DOHH2 (cell line): ENCODE results near the gene CASP2.

Source experiments
- H3F3A ChIP-seq: fragments of 200-600 bp; sonication (generic), shearing (Covaris generic); 2 replicates; pipeline ENCODE4 v1.6.0; 2016; ENCODE audit warnings: antibody characterized with exemption, mild to moderate bottlenecking; ENCODE audit not compliant: control insufficient read depth, insufficient read depth
- H3K27ac ChIP-seq: fragments of 200-600 bp; sonication (generic); 2 replicates; pipeline ENCODE4 v1.5.1; 2014; ENCODE audit warnings: low read depth, mild to moderate bottlenecking, low read length, moderate library complexity
- H3K27me3 ChIP-seq: fragments of 200-600 bp; sonication (generic); 2 replicates; pipeline ENCODE4 v1.6.1; 2014; ENCODE audit warnings: mild to moderate bottlenecking, low read length, mixed read lengths; ENCODE audit not compliant: control insufficient read depth
- H3K36me3 ChIP-seq: fragments of 200-600 bp; sonication (generic); 2 replicates; pipeline ENCODE4 v1.6.1; 2014; ENCODE audit warnings: mild to moderate bottlenecking, low read length, moderate library complexity, mixed read lengths; ENCODE audit not compliant: control insufficient read depth
- H3K4me1 ChIP-seq: fragments of 200-600 bp; sonication (generic); 2 replicates; pipeline ENCODE4 v1.6.1; 2014; ENCODE audit warnings: mild to moderate bottlenecking, low read length, mixed read lengths; ENCODE audit not compliant: control insufficient read depth
- H3K4me2 ChIP-seq: fragments of 200-600 bp; sonication (generic); 2 replicates; pipeline ENCODE4 v1.6.0; 2014; ENCODE audit warnings: mild to moderate bottlenecking, low read length, moderate library complexity
- H3K4me3 ChIP-seq: fragments of 200-600 bp; sonication (generic); 2 replicates; pipeline ENCODE4 v1.5.1; 2014; ENCODE audit warnings: mild to moderate bottlenecking, low read length, mixed read lengths
- H3K79me2 ChIP-seq: fragments of 200-600 bp; sonication (generic); 2 replicates; pipeline ENCODE4 v1.6.1; 2014; ENCODE audit warnings: mild to moderate bottlenecking, low read length, mixed read lengths; ENCODE audit not compliant: control insufficient read depth
- H3K9me2 ChIP-seq: fragments of 200-600 bp; sonication (generic); replicated peaks from 2 replicates; pipeline ENCODE4 v1.6.1; 2014; ENCODE audit warnings: mild to moderate bottlenecking, low read length, mixed read lengths; ENCODE audit not compliant: control insufficient read depth
- H3K9me3 ChIP-seq: fragments of 200-600 bp; sonication (generic); 2 replicates; pipeline ENCODE4 v1.6.1; 2014; ENCODE audit warnings: antibody characterized with exemption, low read length, mixed read lengths; ENCODE audit not compliant: control insufficient read depth, insufficient read depth
- H4K20me1 ChIP-seq: fragments of 200-600 bp; sonication (generic); 2 replicates; pipeline ENCODE4 v1.6.0; 2014; ENCODE audit warnings: low read depth, mild to moderate bottlenecking, antibody characterized with exemption, low read length, moderate library complexity; ENCODE audit not compliant: control insufficient read depth, insufficient read depth
- CTCF ChIP-seq: fragments of 200-600 bp; sonication (generic); IDR thresholded peaks from one replicate; pipeline ENCODE4 v1.5.1; 2014; ENCODE audit warnings: antibody characterized with exemption, mild to moderate bottlenecking, low read depth, low read length; ENCODE audit not compliant: poor library complexity, severe bottlenecking
- EZH2phosphoT487 ChIP-seq: fragments of 200-600 bp; sonication (generic); IDR thresholded peaks from 2 replicates; pipeline ENCODE4 v1.6.1; 2017; ENCODE audit warnings: borderline replicate concordance, mild to moderate bottlenecking, antibody characterized with exemption, low read length, moderate library complexity, mixed read lengths

CASP2 gene

GRCh38 chr7:143242306-143242705, 45.8 kb upstream of the CASP2 start:
- H3K9me3 ChIP-seq = 0 out of 2 replicates have a peak, but pooled peaks cover 4% of the 10 kb centered on the region
- H3K27ac ChIP-seq = no peak overlapping the region
- no peaks in the 10 kb centered on the region for H3K9me2 ChIP-seq
- no peaks in the 10 kb centered on the region for H3K36me3 ChIP-seq
- no peak overlapping the region for H3K4me3 ChIP-seq
- H3K79me2 ChIP-seq = no peaks in the 10 kb centered on the region
- no peak overlapping the region for H3K4me2 ChIP-seq
- 0 out of 2 replicates have a peak, but pooled peaks cover 3% of the 10 kb centered on the region for H3K27me3 ChIP-seq
- TF ChIP-seq EZH2phosphoT487 = no peak
- TF ChIP-seq CTCF = no peak
- H3F3A ChIP-seq = no peaks in the 10 kb centered on the region
- H3K4me1 ChIP-seq = peaks cover 30% of the 10 kb centered on the region
- no peaks in the 10 kb centered on the region for H4K20me1 ChIP-seq

- TF ChIP-seq CTCF (no peak), EZH2phosphoT487 (no peak)
- H3K9me3 ChIP-seq = 0 out of 2 replicates have a peak, but pooled peaks cover 4% of the 10 kb centered on the region
- peaks cover 37% of the 10 kb centered on the region for H3K4me1 ChIP-seq
- no peaks in the 10 kb centered on the region for H4K20me1 ChIP-seq
- H3K36me3 ChIP-seq = no peaks in the 10 kb centered on the region
- no peak overlapping the region for H3K4me2 ChIP-seq
- H3K9me2 ChIP-seq = no peaks in the 10 kb centered on the region
- H3K4me3 ChIP-seq = no peak overlapping the region
- H3K27me3 ChIP-seq = 0 out of 2 replicates have a peak, but pooled peaks cover 3% of the 10 kb centered on the region
- H3K27ac ChIP-seq = no peak overlapping the region
- H3K79me2 ChIP-seq = no peaks in the 10 kb centered on the region
- no peaks in the 10 kb centered on the region for H3F3A ChIP-seq
Observed at GRCh38 chr7:143243111-143243510, 45.0 kb upstream of the CASP2 start.

GRCh38 chr7:143243614-143244013, 44.5 kb upstream of the CASP2 start:
- Histone ChIP-seq H3K27ac (no peak overlapping the region), H3K4me1 (peaks cover 40% of the 10 kb centered on the region)
- no peak for TF ChIP-seq EZH2phosphoT487
- no peak for TF ChIP-seq CTCF

More at GRCh38 chr7:143243614-143244013, 44.5 kb upstream of the CASP2 start:
- no peak overlapping the region for H3K4me2 ChIP-seq
- 0 out of 2 replicates have a peak, but pooled peaks cover 3% of the 10 kb centered on the region for H3K27me3 ChIP-seq
- no peaks in the 10 kb centered on the region for H3K79me2 ChIP-seq
- H4K20me1 ChIP-seq = no peaks in the 10 kb centered on the region
- H3K36me3 ChIP-seq = no peaks in the 10 kb centered on the region
- H3K9me3 ChIP-seq = 0 out of 2 replicates have a peak, but pooled peaks cover 4% of the 10 kb centered on the region
- H3F3A ChIP-seq = no peaks in the 10 kb centered on the region
- H3K4me3 ChIP-seq = no peak overlapping the region
- no peaks in the 10 kb centered on the region for H3K9me2 ChIP-seq
